AG04449 (cell line): ENCODE data around the gene B4GALT2.

Experiments used
- CTCF ChIA-PET: fragments of 350-600 bp; formaldehyde crosslinking; extraction: SDS; loops from one replicate; lab custom pipeline; 2021; ENCODE audit warnings: antibody characterized with exemption; lab: Yijun Ruan, JAX
- POLR2A ChIA-PET: fragments of 400-600, 350-600 bp; formaldehyde crosslinking; extraction: SDS; loops from one replicate; lab custom pipeline; 2020; ENCODE audit warnings: antibody characterized with exemption, inconsistent platforms; lab: Yijun Ruan, JAX
- DNase-seq: peaks from one replicate; pipeline ENCODE4 v3.0.0-alpha.2; 2010; ENCODE audit warnings: low read depth, low spot score
- H3K4me3 ChIP-seq: 2 replicates; pipeline ENCODE4 v1.5.1; 2011; ENCODE audit warnings: low read depth, mild to moderate bottlenecking, control low read depth, low read length
- CTCF ChIP-seq: IDR thresholded peaks from one replicate; pipeline ENCODE4 v1.5.1; 2011; ENCODE audit warnings: mild to moderate bottlenecking, moderate library complexity, low read length, control low read depth, inconsistent platforms; ENCODE audit not compliant: insufficient read depth; ENCODE audit errors: missing control alignments

Gene B4GALT2

GRCh38 chr1:43979261-43979527, 184 bp downstream of the B4GALT2 start:
- no peak for TF ChIP-seq CTCF
- POLR2A ChIA-PET = interaction anchor here (1.2 kb wide), 1 partner anchor 69 kb away, joined by 5 read pairs; no protein-coding TSS in a partner anchor
- CTCF ChIA-PET = interaction anchor here (1.3 kb wide), 1 partner anchor 216 kb away, joined by 6 read pairs; no protein-coding TSS in a partner anchor
- no peak for DNase-seq
- H3K4me3 ChIP-seq = peak overlapping the region; percentile 69

- no peak for DNase-seq
- CTCF ChIA-PET = interaction anchor here (1.3 kb wide), 1 partner anchor 216 kb away, joined by 6 read pairs; no protein-coding TSS in a partner anchor
- POLR2A ChIA-PET = interaction anchor here (0.9 to 1.2 kb wide), 2 partner anchors 11 to 69 kb away, joined by 3 to 5 read pairs; no protein-coding TSS in a partner anchor
- H3K4me3 ChIP-seq = peak overlapping the region; percentile 69
- no peak for TF ChIP-seq CTCF
These were observed 681 bp downstream of the B4GALT2 start for GRCh38 chr1:43979528-43980254.

- TF ChIP-seq CTCF = no peak
- CTCF ChIA-PET = interaction anchor here (1.3 kb wide), 1 partner anchor 217 kb away, joined by 6 read pairs; no protein-coding TSS in a partner anchor
- H3K4me3 ChIP-seq = peak overlapping the region; percentile 69
- DNase-seq = no peak
- POLR2A ChIA-PET = interaction anchor here (0.9 to 1.2 kb wide), 2 partner anchors 10 to 68 kb away, joined by 3 to 5 read pairs; no protein-coding TSS in a partner anchor
These were observed 1.5 kb downstream of the B4GALT2 start for GRCh38 chr1:43980255-43981134.

GRCh38 chr1:43981135-43981491, 2.1 kb downstream of the B4GALT2 start:
- H3K4me3 ChIP-seq = peak overlapping the region; percentile 69
- DNase-seq = no peak
- ChIA-PET POLR2A (no interaction called here), CTCF (interaction anchor here (1.0 kb wide), 1 partner anchor 25 kb away, joined by 3 read pairs; no protein-coding TSS in a partner anchor)
- no peak for TF ChIP-seq CTCF

- no peak for TF ChIP-seq CTCF
- ChIA-PET CTCF (interaction anchor here (1.0 kb wide), 1 partner anchor 24 kb away, joined by 3 read pairs; no protein-coding TSS in a partner anchor), POLR2A (no interaction called here)
- no peak for DNase-seq
- H3K4me3 ChIP-seq = no peak overlapping the region
These were observed 2.6 kb downstream of the B4GALT2 start for GRCh38 chr1:43981636-43982035.

- TF ChIP-seq CTCF = no peak
- POLR2A ChIA-PET = no interaction called here
- CTCF ChIA-PET = interaction anchor here (1.0 kb wide), 1 partner anchor 24 kb away, joined by 3 read pairs; no protein-coding TSS in a partner anchor
- no peak for DNase-seq
- H3K4me3 ChIP-seq = no peak overlapping the region
These were observed 3.2 kb downstream of the B4GALT2 start for GRCh38 chr1:43982241-43982640.
